ENCODE measurements around the gene ACAP3. TPM values are rescaled to one million over a fixed set of nuclear protein-coding genes. Genes with fewer than 3 reads are reported as not detected.

The ACAP3 gene
- total RNA-seq, 1 donor from 2014 or later: 105 TPM

- no peak for DNase-seq (ENCODE audit: low spot score in 2 of 2)
- intact Hi-C loops (cut with DNase I): no loop called here
- Histone ChIP-seq H3K4me1 (peaks cover 3 to 5% of the 10 kb centered on the region in 2 donors), H3K36me3 (peaks cover 13 to 22% of the 10 kb centered on the region in 2 donors), H3K27ac (no peak overlapping the region), H3K27me3 (no peaks in the 10 kb centered on the region), H3K9me3 (no peaks in the 10 kb centered on the region), H3K4me3 (no peak overlapping the region)
- TF ChIP-seq CTCF (IDR thresholded peaks at IDR 0.05): no peak
These were observed 22.8 kb upstream of the ACAP3 start for GRCh38 chr1:1330366-1331067.

GRCh38 chr1:1329304-1330210 is 21.8 kb upstream of the ACAP3 start:
- Histone ChIP-seq H3K4me1 (peaks cover 8 to 11% of the 10 kb centered on the region in 2 donors), H3K4me3 (no peak overlapping the region), H3K27me3 (no peaks in the 10 kb centered on the region), H3K27ac (no peak overlapping the region), H3K9me3 (no peaks in the 10 kb centered on the region), H3K36me3 (peaks cover 13 to 21% of the 10 kb centered on the region in 2 donors)
- intact Hi-C loops (cut with DNase I): no loop called here
- no peak for DNase-seq (ENCODE audit: low spot score in 2 of 2)
- no peak for TF ChIP-seq CTCF (IDR thresholded peaks at IDR 0.05)

GRCh38 chr1:1328254-1328653 is 20.5 kb upstream of the ACAP3 start:
- H3K27me3 ChIP-seq: no peaks in the 10 kb centered on the region
- H3K4me1 ChIP-seq: peaks cover 8 to 16% of the 10 kb centered on the region in 2 donors
- no peak for TF ChIP-seq CTCF (IDR thresholded peaks at IDR 0.05)
- peaks cover 13 to 21% of the 10 kb centered on the region in 2 donors for H3K36me3 ChIP-seq
- H3K4me3 ChIP-seq: no peak overlapping the region
- H3K27ac ChIP-seq: no peak overlapping the region
- no peaks in the 10 kb centered on the region for H3K9me3 ChIP-seq
- intact Hi-C loops (cut with DNase I): no loop called here
- no peak for DNase-seq (ENCODE audit: low spot score in 2 of 2)

- H3K9me3 ChIP-seq: no peaks in the 10 kb centered on the region
- peaks cover 13 to 21% of the 10 kb centered on the region in 2 donors for H3K36me3 ChIP-seq
- no peaks in the 10 kb centered on the region for H3K27me3 ChIP-seq
- H3K4me1 ChIP-seq: peaks cover 8 to 22% of the 10 kb centered on the region in 2 donors
- intact Hi-C loops (cut with DNase I): no loop called here
- no peak for DNase-seq (ENCODE audit: low spot score in 2 of 2)
- TF ChIP-seq CTCF (IDR thresholded peaks at IDR 0.05): no peak
- no peak overlapping the region for H3K27ac ChIP-seq
- H3K4me3 ChIP-seq: no peak overlapping the region
These were observed 19.6 kb upstream of the ACAP3 start for GRCh38 chr1:1327291-1327690.

- Histone ChIP-seq H3K4me3 (peak overlapping the region; percentile 70 to 89), H3K36me3 (peaks cover 13 to 27% of the 10 kb centered on the region in 2 donors), H3K27ac (no peak overlapping the region), H3K4me1 (peaks cover 8 to 30% of the 10 kb centered on the region in 2 donors), H3K9me3 (no peaks in the 10 kb centered on the region), H3K27me3 (no peaks in the 10 kb centered on the region)
- TF ChIP-seq CTCF (IDR thresholded peaks at IDR 0.05): no peak
- DNase-seq (ENCODE audit: low spot score in 2 of 2): no peak
- intact Hi-C loops (cut with DNase I): no loop called here
These were observed 18.4 kb upstream of the ACAP3 start for GRCh38 chr1:1326075-1326605.

Measured in ascending aorta (tissue), 2 donors.